Neural cell (in vitro differentiated cells): ENCODE data around the gene DIABLO. TPM values are rescaled to one million over a fixed set of nuclear protein-coding genes. Genes with fewer than 3 reads are reported as not detected.

Experiments used
- H2AFZ ChIP-seq: fragments of 200-600, 300-800 bp; sonication (generic), shearing (Covaris generic); 2 replicates; pipeline ENCODE4 v1.6.0; 2014; ENCODE audit warnings: low read depth, mild to moderate bottlenecking, antibody characterized with exemption, low read length, moderate library complexity
- H3F3A ChIP-seq: fragments of 200-600 bp; shearing (Covaris generic); 2 replicates; pipeline ENCODE4 v1.6.1; 2016; ENCODE audit warnings: mild to moderate bottlenecking, moderate library complexity, mixed read lengths, antibody characterized with exemption, low read length; ENCODE audit not compliant: insufficient read depth, poor library complexity, severe bottlenecking
- H3K27ac ChIP-seq: fragments of 200-600, 300-800 bp; sonication (generic), shearing (Covaris generic); 2 replicates; pipeline ENCODE4 v1.5.1; 2014; ENCODE audit warnings: mild to moderate bottlenecking, low read length, moderate library complexity
- H3K27me3 ChIP-seq: fragments of 300-800, 200-600 bp; sonication (generic), shearing (Covaris generic); 2 replicates; pipeline ENCODE4 v1.6.0; 2014; ENCODE audit warnings: mild to moderate bottlenecking, low read depth, low read length, moderate library complexity; ENCODE audit not compliant: insufficient read depth
- H3K36me3 ChIP-seq: fragments of 300-800, 200-600 bp; sonication (generic), shearing (Covaris generic); 2 replicates; pipeline ENCODE4 v1.5.1; 2014; ENCODE audit warnings: mild to moderate bottlenecking, antibody characterized with exemption, low read length, moderate library complexity; ENCODE audit not compliant: insufficient read depth
- H3K4me2 ChIP-seq: fragments of 300-800, 200-600 bp; sonication (generic), shearing (Covaris generic); 2 replicates; pipeline ENCODE4 v1.6.0; 2014; ENCODE audit warnings: mild to moderate bottlenecking, low read length
- H3K4me3 ChIP-seq: fragments of 300-800, 200-600 bp; sonication (generic), shearing (Covaris generic); 2 replicates; pipeline ENCODE4 v1.5.1; 2014; ENCODE audit warnings: mild to moderate bottlenecking, low read length, moderate library complexity
- H3K79me2 ChIP-seq: fragments of 200-600 bp; shearing (Covaris generic); replicated peaks from 2 replicates; pipeline ENCODE4 v1.6.0; 2014; ENCODE audit warnings: mild to moderate bottlenecking, low read length, moderate library complexity; ENCODE audit not compliant: insufficient read depth
- H3K9ac ChIP-seq: fragments of 300-800, 200-600 bp; sonication (generic), shearing (Covaris generic); 2 replicates; pipeline ENCODE4 v1.6.1; 2016; ENCODE audit warnings: mild to moderate bottlenecking, low read length, mixed read lengths
- H3K9me2 ChIP-seq: fragments of 200-600 bp; shearing (Covaris generic); 2 replicates; pipeline ENCODE4 v1.6.1; 2016; ENCODE audit warnings: mild to moderate bottlenecking, low read length, mixed read lengths; ENCODE audit not compliant: insufficient read depth
- H3K9me3 ChIP-seq: fragments of 200-600, 300-800 bp; sonication (generic), shearing (Covaris generic); 2 replicates; pipeline ENCODE4 v1.6.1; 2016; ENCODE audit warnings: mild to moderate bottlenecking, mixed run types, low read length, moderate library complexity, mixed read lengths
- H4K20me1 ChIP-seq: fragments of 200-600 bp; shearing (Covaris generic); 2 replicates; pipeline ENCODE4 v1.6.1; 2016; ENCODE audit warnings: mild to moderate bottlenecking, mixed run types; ENCODE audit not compliant: insufficient read depth
- EP300 ChIP-seq: fragments of 450-650 bp; conservative IDR thresholded peaks from 2 replicates; pipeline ENCODE4 v1.6.1; 2014; ENCODE audit warnings: antibody characterized with exemption, mild to moderate bottlenecking, moderate library complexity; ENCODE audit not compliant: poor library complexity, severe bottlenecking
- EZH2 ChIP-seq: fragments of 200-600, 300-800 bp; shearing (Covaris generic), sonication (generic); IDR thresholded peaks from 2 replicates; pipeline ENCODE4 v1.6.1; 2014; ENCODE audit warnings: antibody characterized with exemption, low read length, borderline replicate concordance, mild to moderate bottlenecking; ENCODE audit not compliant: insufficient read depth, poor library complexity, severe bottlenecking
- MXI1 ChIP-seq: fragments of 450-650 bp; conservative IDR thresholded peaks from 2 replicates; pipeline ENCODE4 v1.6.1; 2014; ENCODE audit warnings: antibody characterized with exemption, mild to moderate bottlenecking; ENCODE audit not compliant: poor library complexity, severe bottlenecking
- POLR2AphosphoS5 ChIP-seq: IDR thresholded peaks from 2 replicates; pipeline ENCODE4 v1.6.1; 2012
- RAD21 ChIP-seq: fragments of 450-650 bp; conservative IDR thresholded peaks from 2 replicates; pipeline ENCODE4 v1.6.1; 2014; ENCODE audit warnings: antibody characterized with exemption, mild to moderate bottlenecking, moderate library complexity
- SMC3 ChIP-seq: fragments of 450-650 bp; conservative IDR thresholded peaks from 2 replicates; pipeline ENCODE4 v1.6.1; 2014; ENCODE audit warnings: antibody characterized with exemption, mild to moderate bottlenecking, moderate library complexity; ENCODE audit not compliant: poor library complexity
- TAF1 ChIP-seq: IDR thresholded peaks from 2 replicates; pipeline ENCODE4 v1.6.1; 2012; ENCODE audit warnings: low read depth
- polyA plus RNA-seq: library from polyadenylated mRNA; depleted of rRNA; stranded (reverse); fragments of >200 nt; gene quantifications from 2 replicates; pipeline ENCODE4 v1.2.3, GENCODE V29; 2014
- TF ChIP-seq, protein P1 (sequence below): IDR thresholded peaks from 2 replicates; pipeline ENCODE4 v1.6.1; 2012; ENCODE audit warnings: borderline replicate concordance
- TF ChIP-seq, protein P2 (sequence below): fragments of 450-650 bp; IDR thresholded peaks from 2 replicates; pipeline ENCODE4 v1.5.1; 2014; ENCODE audit warnings: antibody characterized with exemption, mild to moderate bottlenecking, moderate library complexity; ENCODE audit not compliant: poor library complexity, severe bottlenecking

DIABLO gene
- polyA plus RNA-seq, 1 donor from 2014 or later, result 157 TPM

DNA sequence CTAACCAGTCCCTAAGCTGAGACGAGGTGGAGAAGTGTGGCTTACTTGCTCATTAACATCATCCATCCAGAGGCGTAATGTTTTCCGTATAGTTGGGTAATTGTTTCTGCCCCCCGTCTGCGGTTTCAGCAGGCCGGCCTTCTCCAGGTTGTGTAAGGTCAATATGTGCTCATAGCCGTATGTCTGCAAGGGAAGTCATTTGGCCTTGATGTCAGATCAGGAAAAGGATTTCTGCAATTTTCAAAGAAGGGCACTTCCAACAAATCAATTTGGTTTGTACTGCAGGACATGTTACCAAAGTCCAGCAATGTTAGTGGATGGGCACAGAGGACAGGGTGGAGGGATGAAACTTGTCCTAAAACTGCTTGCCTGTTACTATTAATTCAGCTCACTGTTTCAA lies 9.9 kb upstream of the DIABLO start:
- H3K4me2 ChIP-seq, result no peak overlapping the region
- no peaks in the 10 kb centered on the region for H3K36me3 ChIP-seq

DNA sequence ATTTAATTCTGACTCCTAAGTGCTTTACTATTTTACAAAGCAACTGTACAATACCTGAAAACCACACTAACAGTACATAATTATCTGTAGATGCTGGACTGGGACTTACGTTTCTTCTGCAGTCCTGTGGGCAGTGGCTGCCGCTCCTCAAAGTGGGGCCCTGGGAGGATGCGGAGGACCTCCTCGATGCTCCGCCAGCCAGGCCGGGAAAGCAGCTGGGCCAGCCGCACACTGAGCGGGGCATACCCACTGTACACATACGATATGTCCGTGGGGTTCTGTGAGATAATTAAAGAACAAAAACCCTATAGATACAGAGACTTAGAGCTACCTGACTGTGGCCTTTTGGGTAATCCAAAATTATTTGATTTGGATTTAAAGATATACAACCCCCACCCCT lies 6.8 kb upstream of the DIABLO start:
- Histone ChIP-seq H3K79me2 (no peaks in the 10 kb centered on the region), H3K27me3 (no peaks in the 10 kb centered on the region), H3K9me3 (no peaks in the 10 kb centered on the region), H3K36me3 (no peaks in the 10 kb centered on the region), H3K9ac (no peak overlapping the region), H3K4me3 (no peak overlapping the region), H2AFZ (no peak overlapping the region), H3K9me2 (no peaks in the 10 kb centered on the region), H4K20me1 (no peaks in the 10 kb centered on the region), H3F3A (no peaks in the 10 kb centered on the region), H3K27ac (no peak overlapping the region), H3K4me2 (no peak overlapping the region)
- TF ChIP-seq RAD21 (no peak), EP300 (no peak), POLR2AphosphoS5 (no peak), MXI1 (no peak), EZH2 (no peak), TAF1 (no peak), SMC3 (no peak)
- TF ChIP-seq, protein P1, sequence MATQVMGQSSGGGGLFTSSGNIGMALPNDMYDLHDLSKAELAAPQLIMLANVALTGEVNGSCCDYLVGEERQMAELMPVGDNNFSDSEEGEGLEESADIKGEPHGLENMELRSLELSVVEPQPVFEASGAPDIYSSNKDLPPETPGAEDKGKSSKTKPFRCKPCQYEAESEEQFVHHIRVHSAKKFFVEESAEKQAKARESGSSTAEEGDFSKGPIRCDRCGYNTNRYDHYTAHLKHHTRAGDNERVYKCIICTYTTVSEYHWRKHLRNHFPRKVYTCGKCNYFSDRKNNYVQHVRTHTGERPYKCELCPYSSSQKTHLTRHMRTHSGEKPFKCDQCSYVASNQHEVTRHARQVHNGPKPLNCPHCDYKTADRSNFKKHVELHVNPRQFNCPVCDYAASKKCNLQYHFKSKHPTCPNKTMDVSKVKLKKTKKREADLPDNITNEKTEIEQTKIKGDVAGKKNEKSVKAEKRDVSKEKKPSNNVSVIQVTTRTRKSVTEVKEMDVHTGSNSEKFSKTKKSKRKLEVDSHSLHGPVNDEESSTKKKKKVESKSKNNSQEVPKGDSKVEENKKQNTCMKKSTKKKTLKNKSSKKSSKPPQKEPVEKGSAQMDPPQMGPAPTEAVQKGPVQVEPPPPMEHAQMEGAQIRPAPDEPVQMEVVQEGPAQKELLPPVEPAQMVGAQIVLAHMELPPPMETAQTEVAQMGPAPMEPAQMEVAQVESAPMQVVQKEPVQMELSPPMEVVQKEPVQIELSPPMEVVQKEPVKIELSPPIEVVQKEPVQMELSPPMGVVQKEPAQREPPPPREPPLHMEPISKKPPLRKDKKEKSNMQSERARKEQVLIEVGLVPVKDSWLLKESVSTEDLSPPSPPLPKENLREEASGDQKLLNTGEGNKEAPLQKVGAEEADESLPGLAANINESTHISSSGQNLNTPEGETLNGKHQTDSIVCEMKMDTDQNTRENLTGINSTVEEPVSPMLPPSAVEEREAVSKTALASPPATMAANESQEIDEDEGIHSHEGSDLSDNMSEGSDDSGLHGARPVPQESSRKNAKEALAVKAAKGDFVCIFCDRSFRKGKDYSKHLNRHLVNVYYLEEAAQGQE, result no peak
- TF ChIP-seq, protein P2, sequence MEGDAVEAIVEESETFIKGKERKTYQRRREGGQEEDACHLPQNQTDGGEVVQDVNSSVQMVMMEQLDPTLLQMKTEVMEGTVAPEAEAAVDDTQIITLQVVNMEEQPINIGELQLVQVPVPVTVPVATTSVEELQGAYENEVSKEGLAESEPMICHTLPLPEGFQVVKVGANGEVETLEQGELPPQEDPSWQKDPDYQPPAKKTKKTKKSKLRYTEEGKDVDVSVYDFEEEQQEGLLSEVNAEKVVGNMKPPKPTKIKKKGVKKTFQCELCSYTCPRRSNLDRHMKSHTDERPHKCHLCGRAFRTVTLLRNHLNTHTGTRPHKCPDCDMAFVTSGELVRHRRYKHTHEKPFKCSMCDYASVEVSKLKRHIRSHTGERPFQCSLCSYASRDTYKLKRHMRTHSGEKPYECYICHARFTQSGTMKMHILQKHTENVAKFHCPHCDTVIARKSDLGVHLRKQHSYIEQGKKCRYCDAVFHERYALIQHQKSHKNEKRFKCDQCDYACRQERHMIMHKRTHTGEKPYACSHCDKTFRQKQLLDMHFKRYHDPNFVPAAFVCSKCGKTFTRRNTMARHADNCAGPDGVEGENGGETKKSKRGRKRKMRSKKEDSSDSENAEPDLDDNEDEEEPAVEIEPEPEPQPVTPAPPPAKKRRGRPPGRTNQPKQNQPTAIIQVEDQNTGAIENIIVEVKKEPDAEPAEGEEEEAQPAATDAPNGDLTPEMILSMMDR, result no peak

More for the DNA sequence above, 9.9 kb upstream of the DIABLO start:
- Histone ChIP-seq H3K9ac (no peak overlapping the region), H2AFZ (no peak overlapping the region), H3K9me2 (no peaks in the 10 kb centered on the region), H3K9me3 (no peaks in the 10 kb centered on the region), H3K27ac (no peak overlapping the region), H3F3A (no peaks in the 10 kb centered on the region), H4K20me1 (no peaks in the 10 kb centered on the region), H3K27me3 (no peaks in the 10 kb centered on the region), H3K4me3 (no peak overlapping the region), H3K79me2 (no peaks in the 10 kb centered on the region)
- no peak for TF ChIP-seq RAD21
- TF ChIP-seq, protein P2, result no peak
